ENCODE results near the gene CCDC18.

GRCh38 chr1:93159337-93159736, 21.2 kb upstream of the CCDC18 start:
- TF ChIP-seq, protein P1, sequence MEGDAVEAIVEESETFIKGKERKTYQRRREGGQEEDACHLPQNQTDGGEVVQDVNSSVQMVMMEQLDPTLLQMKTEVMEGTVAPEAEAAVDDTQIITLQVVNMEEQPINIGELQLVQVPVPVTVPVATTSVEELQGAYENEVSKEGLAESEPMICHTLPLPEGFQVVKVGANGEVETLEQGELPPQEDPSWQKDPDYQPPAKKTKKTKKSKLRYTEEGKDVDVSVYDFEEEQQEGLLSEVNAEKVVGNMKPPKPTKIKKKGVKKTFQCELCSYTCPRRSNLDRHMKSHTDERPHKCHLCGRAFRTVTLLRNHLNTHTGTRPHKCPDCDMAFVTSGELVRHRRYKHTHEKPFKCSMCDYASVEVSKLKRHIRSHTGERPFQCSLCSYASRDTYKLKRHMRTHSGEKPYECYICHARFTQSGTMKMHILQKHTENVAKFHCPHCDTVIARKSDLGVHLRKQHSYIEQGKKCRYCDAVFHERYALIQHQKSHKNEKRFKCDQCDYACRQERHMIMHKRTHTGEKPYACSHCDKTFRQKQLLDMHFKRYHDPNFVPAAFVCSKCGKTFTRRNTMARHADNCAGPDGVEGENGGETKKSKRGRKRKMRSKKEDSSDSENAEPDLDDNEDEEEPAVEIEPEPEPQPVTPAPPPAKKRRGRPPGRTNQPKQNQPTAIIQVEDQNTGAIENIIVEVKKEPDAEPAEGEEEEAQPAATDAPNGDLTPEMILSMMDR (IDR thresholded peaks at IDR 0.05), result no peak
- TF ChIP-seq POLR2A (IDR thresholded peaks at IDR 0.05), result no peak

All from body of pancreas (tissue), 4 donors.